ENCODE measurements around the gene DBNDD1.
A peak's percentile ranks its signal among the peaks of the same experiment; 100 is the strongest.

Gene DBNDD1

GRCh38 chr16:89958068-89958467 lies 61.2 kb downstream of the DBNDD1 start:
- DNase-seq = peak; percentile 49

GRCh38 chr16:89957216-89957785 lies 62.0 kb downstream of the DBNDD1 start:
- no peak for DNase-seq

GRCh38 chr16:89956505-89957215 lies 62.6 kb downstream of the DBNDD1 start:
- no peak for DNase-seq

GRCh38 chr16:89955001-89955685 lies 64.1 kb downstream of the DBNDD1 start:
- DNase-seq = no peak
